Measurements from ENCODE around the gene RPL10A. TPM values are rescaled to one million over a fixed set of nuclear protein-coding genes. Genes with fewer than 3 reads are reported as not detected.
A peak's percentile ranks its signal among the peaks of the same experiment; 100 is the strongest.

The RPL10A gene
- total and polyA plus RNA-seq, 2 of the 8 experiments (the other 6 are each of a cell fraction or from before 2014, with no cell fraction given) = 1,893 to 2,948 TPM

GRCh38 chr6:35519313-35520015 lies 51.3 kb downstream of the RPL10A start:
- ChIA-PET POLR2A (ENCODE audit: partially characterized antibody) (interaction anchor here (0.6 to 1.8 kb wide), 4 partner anchors 22 to 65 kb away, joined by 3 to 4 read pairs (median 4); partner anchors contain the start of gene TEAD3), CTCF (ENCODE audit: partially characterized antibody) (interaction anchor here (0.6 to 32.2 kb wide), 8 partner anchors 14 to 226 kb away, joined by 3 to 521 read pairs (median 3); no protein-coding TSS in a partner anchor)
- H2BK20ac ChIP-seq (ENCODE audit: low read length) = no peak overlapping the region
- DNase-seq (ENCODE audit: low read depth in 1 of 2, low spot score in 2 of 2) (no peak), FAIRE-seq (no peak)
- no peaks in the 10 kb centered on the region for H4K20me1 ChIP-seq (replicated peaks in 1 of 2; ENCODE audit: control insufficient read depth in 1 of 2, insufficient read depth in 2 of 2, low read length in 2 of 2)
- H2AFZ ChIP-seq (ENCODE audit: low read length) = no peak overlapping the region
- no peak overlapping the region for H2BK5ac ChIP-seq (ENCODE audit: low read depth, low read length)
- H3K14ac ChIP-seq (ENCODE audit: insufficient read length) = no peak overlapping the region
- H3K9me3 ChIP-seq (ENCODE audit: insufficient read depth in 2 of 2, low read depth in 1 of 2, low read length in 1 of 2) = no peaks in the 10 kb centered on the region
- H3K36me3 ChIP-seq (ENCODE audit: control insufficient read depth in 2 of 4, insufficient read depth in 4 of 4, low read length in 3 of 4) = no peaks in the 10 kb centered on the region
- H3K23me2 ChIP-seq (ENCODE audit: low read depth, low read length) = no peaks in the 10 kb centered on the region
- H3K56ac ChIP-seq (replicated peaks; ENCODE audit: insufficient read length, low read depth, low read length) = no peak overlapping the region
- no peak overlapping the region for H2AK5ac ChIP-seq (ENCODE audit: low read depth, low read length)
- no peak overlapping the region for H3K9ac ChIP-seq (replicated peaks in 1 of 4; ENCODE audit: extremely low read depth in 1 of 4, low read depth in 3 of 4, low read length in 3 of 4)
- WGBS, 2 experiments (ENCODE audit: extremely low coverage in 1 of 2, insufficient coverage in 1 of 2, insufficient read length in 1 of 2, insufficient replicate concordance in 2 of 2, low coverage in 1 of 2, low lambda C conversion rate in 2 of 2, missing lambda C conversion rate in 1 of 2) = 77% methylated on average over 9 of the region's 9 CpGs; no CpG with 5 or more reads in 1 of the 2 experiments
- no peak overlapping the region for H2BK120ac ChIP-seq (replicated peaks; ENCODE audit: low read depth, low read length)
- no peak overlapping the region for H4K91ac ChIP-seq (replicated peaks; ENCODE audit: insufficient read length, low read length)
- peaks cover 0 to 2% (median 0%) of the 10 kb centered on the region in 4 experiments; a peak in 1 of 7 replicates for H3K27me3 ChIP-seq (replicated peaks in 1 of 4; ENCODE audit: control insufficient read depth in 3 of 4, extremely low read depth in 1 of 4, insufficient read depth in 3 of 4, low read length in 3 of 4)
- no peak overlapping the region for H4K5ac ChIP-seq (ENCODE audit: insufficient read length, low read depth, low read length)
- no peaks in the 10 kb centered on the region for H3K79me2 ChIP-seq (ENCODE audit: control insufficient read depth in 1 of 2, insufficient read depth in 2 of 2, low read length in 2 of 2)
- no peak overlapping the region for H3K27ac ChIP-seq (ENCODE audit: low read depth, low read length)
- peak overlapping the region; percentile 27; the same call in 1 of the 2 replicates for H2BK12ac ChIP-seq (ENCODE audit: low read depth, low read length)
- H3K79me1 ChIP-seq (ENCODE audit: low read depth, low read length) = no peaks in the 10 kb centered on the region
- no peak overlapping the region for H4K8ac ChIP-seq (ENCODE audit: extremely low read depth, insufficient read depth, low read length)
- H3K4me3 ChIP-seq (ENCODE audit: extremely low read depth in 1 of 4, insufficient read depth in 2 of 4, low read depth in 3 of 4, low read length in 4 of 4) = no peak overlapping the region
- H3K4me1 ChIP-seq (replicated peaks in 1 of 4; ENCODE audit: control insufficient read depth in 3 of 4, insufficient read depth in 4 of 4, low read length in 3 of 4) = peaks cover 0 to 13% (median 8%) of the 10 kb centered on the region in 4 experiments; a peak in 6 of 7 replicates
- no peak overlapping the region for H3K4ac ChIP-seq (replicated peaks; ENCODE audit: insufficient read length, low read depth, low read length)
- no peak overlapping the region for H3K18ac ChIP-seq (ENCODE audit: extremely low read depth, low read length)
- H3K23ac ChIP-seq (ENCODE audit: insufficient read length) = no peak overlapping the region
- peak overlapping the region in 1 of 2 experiments; percentile 27; a peak in 1 of 4 replicates for H3K4me2 ChIP-seq (ENCODE audit: insufficient read depth in 1 of 2, low read depth in 2 of 2, low read length in 2 of 2)
- H2BK15ac ChIP-seq (ENCODE audit: low read length) = 0 out of 2 replicates have a peak overlapping the region, but pooled peaks have one; percentile 8
- no peak for TF ChIP-seq E2F6 (IDR thresholded peaks at IDR 0.05)
- no peak for TF ChIP-seq EZH2 (IDR thresholded peaks at IDR 0.05; ENCODE audit: low read depth, low read length, severe bottlenecking)
- no peak for TF ChIP-seq POLR2A (IDR thresholded peaks at IDR 0.05; ENCODE audit: control extremely low read depth in 1 of 2, low read depth in 2 of 2, low read length in 2 of 2)
- no peak for TF ChIP-seq ATF3 (IDR thresholded peaks at IDR 0.05; ENCODE audit: insufficient read depth, low read depth, low read length)
- TF ChIP-seq SIN3A (conservative IDR thresholded peaks at IDR 0.05 in 1 of 2, IDR thresholded peaks at IDR 0.05 in 1 of 2; ENCODE audit: low read depth in 1 of 2, low read length in 2 of 2) = no peak
- peak; percentile 54; the same call in 1 of the 2 replicates for TF ChIP-seq CEBPB (IDR thresholded peaks at IDR 0.05; ENCODE audit: low read depth, low read length)
- TF ChIP-seq TCF12 (IDR thresholded peaks at IDR 0.05; ENCODE audit: low read depth, low read length) = no peak
- no peak for TF ChIP-seq RBBP5 (IDR thresholded peaks at IDR 0.05; ENCODE audit: borderline replicate concordance, low read depth, low read length)
- TF ChIP-seq KDM1A (IDR thresholded peaks at IDR 0.05; ENCODE audit: borderline replicate concordance, low read length) = 0 out of 2 replicates have a peak, but pooled peaks have one; percentile 6

Data from H1 (cell line).